Omental fat pad (tissue), 4 donors: Measurements from ENCODE around the gene ZBTB48. TPM values are rescaled to one million over a fixed set of nuclear protein-coding genes. Genes with fewer than 3 reads are reported as not detected.

Experiments used
- ATAC-seq: fragments of 150-250 bp; one replicate; pipeline ENCODE4 v1.9.1; 2016; ENCODE audit warnings: mild to moderate bottlenecking, moderate library complexity; ENCODE audit not compliant: low FRiP score
- DNase-seq: peaks from one replicate; pipeline ENCODE4 v3.0.0-alpha.2; 2019; ENCODE audit warnings: low spot score
- CTCF ChIP-seq, 3 donors: fragments of 450-650 bp; IDR thresholded peaks; one replicate each; pipeline ENCODE4 v1.5.1; 2016 to 2017; ENCODE audit warnings: antibody characterized with exemption in 3 of 3, mild to moderate bottlenecking in 3 of 3, moderate library complexity in 2 of 3
- total RNA-seq, 4 donors: library from RNA; depleted of rRNA; stranded (reverse); fragments of >200 nt; gene quantifications; one replicate each; pipeline ENCODE4 v1.1.0, GENCODE V29; 2016

ZBTB48 gene
- total RNA-seq, 4 donors from 2014 or later: 9.9 to 19.2 (median 13.4) TPM

- TF ChIP-seq CTCF (IDR thresholded peaks at IDR 0.05): no peak
- no peak for ATAC-seq
- no peak for DNase-seq
Measured at GRCh38 chr1:6591644-6592043, 11.8 kb downstream of the ZBTB48 start.

GRCh38 chr1:6592441-6592840, 12.6 kb downstream of the ZBTB48 start:
- TF ChIP-seq CTCF (IDR thresholded peaks at IDR 0.05): no peak
- ATAC-seq: no peak
- no peak for DNase-seq

- DNase-seq (no peak), ATAC-seq (no peak)
- TF ChIP-seq CTCF (IDR thresholded peaks at IDR 0.05): no peak
Measured at GRCh38 chr1:6592865-6593593, 13.2 kb downstream of the ZBTB48 start.

- no peak for TF ChIP-seq CTCF (IDR thresholded peaks at IDR 0.05)
- no peak for ATAC-seq
Measured at GRCh38 chr1:6593810-6594209, 14.0 kb downstream of the ZBTB48 start.

GRCh38 chr1:6594977-6595740, 15.4 kb downstream of the ZBTB48 start:
- no peak for DNase-seq
- no peak for TF ChIP-seq CTCF (IDR thresholded peaks at IDR 0.05)
- no peak for ATAC-seq

More at GRCh38 chr1:6593810-6594209, 14.0 kb downstream of the ZBTB48 start:
- DNase-seq: no peak

- TF ChIP-seq CTCF (IDR thresholded peaks at IDR 0.05): no peak
- DNase-seq (no peak), ATAC-seq (no peak)
Measured at GRCh38 chr1:6596351-6596750, 16.6 kb downstream of the ZBTB48 start.
